ENCODE measurements around the gene THAP4.

The THAP4 gene

DNA sequence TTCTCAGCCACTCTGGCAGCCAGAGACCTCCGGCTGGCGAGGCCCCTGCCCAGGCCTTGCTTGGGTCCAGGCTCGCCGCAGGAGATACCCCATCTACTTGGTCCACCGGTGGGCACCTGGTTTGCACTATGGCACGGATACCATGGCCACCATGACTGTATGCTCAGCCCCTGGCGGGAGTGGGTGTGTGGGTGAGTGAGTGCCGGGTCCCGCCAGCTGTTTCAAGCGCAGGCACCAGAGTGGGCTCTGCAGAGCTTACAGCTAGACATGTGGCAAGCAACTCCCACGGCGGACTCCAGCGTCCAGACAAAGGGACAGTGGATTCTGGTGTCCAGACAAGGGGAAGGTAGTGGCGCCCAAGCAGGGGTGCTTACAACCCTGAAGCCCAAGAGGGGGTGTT lies 2.0 kb upstream of the THAP4 start:
- no peak for DNase-seq (ENCODE audit: low spot score)

GRCh38 chr2:241637795-241638660 lies 1.1 kb upstream of the THAP4 start:
- no peak for DNase-seq (ENCODE audit: low spot score)

DNA sequence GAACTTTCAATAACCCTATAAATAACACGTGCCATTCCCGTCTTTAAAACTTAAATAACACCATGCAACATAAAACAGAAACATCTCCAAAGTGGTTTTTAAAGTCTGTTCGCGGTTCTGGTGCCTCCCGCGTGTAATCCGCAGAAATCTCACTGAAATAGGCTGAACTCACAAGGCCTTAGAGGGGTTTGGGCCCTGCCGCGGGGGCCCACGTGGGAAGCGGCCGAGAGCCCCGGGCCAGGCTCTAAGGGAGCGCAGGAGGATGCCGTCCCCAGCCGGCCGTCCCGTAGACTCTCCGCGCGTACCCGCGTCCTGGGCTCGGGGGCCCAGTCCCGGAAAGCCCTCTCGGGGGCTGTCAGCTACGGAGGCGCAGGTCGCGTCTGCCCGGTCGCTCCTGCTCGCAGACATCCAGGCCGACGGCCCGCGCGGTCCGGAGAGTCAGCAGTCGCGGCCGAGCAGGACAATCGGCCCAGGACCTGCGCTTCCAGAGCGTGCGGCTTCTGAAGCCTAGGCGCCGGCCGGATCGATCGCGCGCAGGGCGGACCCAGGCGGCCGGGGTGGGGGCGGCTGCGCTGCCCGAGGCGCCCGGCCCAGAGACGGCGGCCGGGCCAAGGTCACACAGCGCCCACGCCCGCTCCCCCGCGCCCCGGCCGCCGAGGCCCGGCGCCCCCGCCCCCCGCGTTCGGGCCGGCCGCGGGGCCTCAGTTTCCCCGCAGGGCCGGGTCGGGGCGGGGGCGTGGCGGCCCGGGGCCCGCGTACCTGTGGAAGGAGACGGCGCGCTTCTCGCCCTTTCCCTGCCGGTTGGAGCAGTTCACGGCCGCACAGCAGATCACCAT lies 558 bp downstream of the THAP4 start:
- DNase-seq (ENCODE audit: low spot score): no peak

DNA sequence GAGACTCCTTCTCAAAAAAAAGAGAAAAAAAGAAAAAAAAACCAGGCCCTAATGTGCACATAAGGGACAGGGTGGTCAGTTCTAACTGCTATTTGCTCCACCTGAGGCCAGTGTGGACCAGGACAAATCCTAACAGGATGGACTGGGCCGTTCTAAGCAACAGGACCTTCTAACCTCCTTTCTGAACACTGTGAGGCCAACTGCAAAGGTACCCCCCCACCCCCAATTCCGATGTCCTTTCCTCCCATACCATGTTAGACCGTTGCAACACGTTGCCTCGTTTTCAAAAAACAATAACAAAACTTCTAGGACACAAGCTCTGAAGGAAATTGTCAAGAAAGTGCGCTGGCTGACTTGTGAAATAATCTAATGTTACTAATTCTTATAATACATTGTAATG lies 1.2 kb downstream of the THAP4 start:
- no peak for DNase-seq (ENCODE audit: low spot score)

DNA sequence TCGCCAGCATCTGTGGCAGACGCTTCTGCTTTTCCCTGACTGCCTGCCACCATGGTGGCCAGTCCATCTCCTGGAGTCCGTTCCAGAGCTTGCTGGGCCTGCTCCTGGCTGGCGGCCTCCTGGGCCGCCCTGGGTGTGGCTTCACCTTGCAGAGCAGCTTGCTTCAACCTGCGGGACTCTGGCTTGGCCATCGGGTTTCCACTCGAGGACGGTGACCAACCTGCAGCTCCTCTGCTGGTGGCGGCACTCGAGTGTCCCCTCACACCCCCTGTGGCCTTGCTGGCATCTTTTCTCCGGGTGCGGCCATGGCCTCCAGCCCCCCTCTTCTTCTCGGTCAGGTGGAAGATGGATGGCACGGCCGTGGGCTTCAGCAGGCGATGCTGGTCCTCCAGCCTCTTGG lies 3.4 kb downstream of the THAP4 start:
- no peak for DNase-seq (ENCODE audit: low spot score)

- DNase-seq (ENCODE audit: low spot score): peak; percentile 47
Measured at GRCh38 chr2:241632478-241633325, 4.3 kb downstream of the THAP4 start.

DNA sequence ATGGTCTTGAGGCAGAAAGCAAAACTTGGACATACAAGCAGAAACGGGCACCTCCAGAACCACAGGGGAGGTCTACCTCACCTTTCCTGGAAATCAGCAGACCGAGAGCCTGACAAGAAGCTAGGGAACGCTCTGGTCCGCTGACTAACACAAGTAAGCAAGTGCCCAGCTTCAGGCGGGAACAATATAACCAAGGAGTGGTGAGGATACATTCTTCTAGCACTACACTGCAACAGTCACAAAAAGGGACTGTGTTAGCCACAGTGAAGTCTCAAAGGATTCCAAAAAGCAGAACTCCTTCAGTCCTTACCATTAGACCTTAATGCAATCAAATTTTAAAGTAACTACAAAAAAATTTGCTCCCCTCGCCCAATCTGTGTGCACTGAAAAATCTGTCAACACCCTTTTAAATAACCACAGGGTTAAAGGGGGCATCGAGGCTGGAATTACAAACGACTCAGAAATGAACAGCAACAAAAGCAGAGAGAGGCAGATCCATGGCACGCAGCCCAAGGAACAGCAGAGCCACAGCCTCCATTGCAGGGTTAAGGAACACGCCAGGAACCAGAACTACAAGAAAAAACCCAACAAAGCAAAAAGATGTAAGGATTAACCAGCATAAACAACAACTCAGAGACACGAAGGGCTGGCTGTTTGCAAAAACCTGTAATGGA lies 7.1 kb downstream of the THAP4 start:
- no peak for DNase-seq (ENCODE audit: low spot score)

DNA sequence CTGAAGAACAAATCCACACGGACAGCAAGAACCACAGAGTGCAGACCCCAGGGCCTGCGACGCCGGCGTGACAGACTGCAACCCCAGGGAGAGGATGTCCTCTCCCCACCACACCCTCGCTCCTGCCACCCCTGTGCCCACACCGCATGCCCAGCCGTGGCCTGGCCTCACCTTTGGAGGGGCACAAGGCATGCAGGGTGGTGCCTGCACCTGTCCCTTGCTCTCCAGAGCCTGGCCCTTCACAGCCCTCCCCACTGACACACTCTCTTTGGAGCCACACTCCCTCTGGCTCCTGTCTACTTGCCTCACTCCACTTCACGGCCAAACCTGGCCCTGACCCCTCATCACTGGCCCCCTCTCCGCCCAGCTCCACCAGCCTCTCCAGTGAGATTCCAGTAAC lies 9.3 kb downstream of the THAP4 start:
- DNase-seq (ENCODE audit: low spot score): no peak

DNA sequence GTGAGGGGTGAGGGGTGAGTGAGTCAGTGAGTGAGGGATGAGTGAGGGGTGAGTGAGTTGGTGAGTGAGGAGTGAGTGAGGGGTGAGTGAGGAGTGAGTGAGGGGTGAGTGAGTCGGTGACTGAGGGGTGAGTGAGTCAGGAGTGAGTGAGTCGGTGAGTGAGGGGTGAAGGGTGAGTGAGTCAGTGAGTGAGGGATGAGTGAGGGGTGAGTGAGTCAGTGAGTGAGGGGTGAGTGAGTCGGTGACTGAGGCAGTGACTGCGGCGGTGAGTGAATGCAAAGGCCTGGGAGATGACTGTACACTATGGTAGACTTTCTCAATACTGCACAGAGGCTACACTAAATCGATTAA lies 16.6 kb downstream of the THAP4 start:
- no peak for DNase-seq (ENCODE audit: low spot score)

- no peak for DNase-seq (ENCODE audit: low spot score)
Measured at GRCh38 chr2:241619597-241620418, 17.1 kb downstream of the THAP4 start.

DNA sequence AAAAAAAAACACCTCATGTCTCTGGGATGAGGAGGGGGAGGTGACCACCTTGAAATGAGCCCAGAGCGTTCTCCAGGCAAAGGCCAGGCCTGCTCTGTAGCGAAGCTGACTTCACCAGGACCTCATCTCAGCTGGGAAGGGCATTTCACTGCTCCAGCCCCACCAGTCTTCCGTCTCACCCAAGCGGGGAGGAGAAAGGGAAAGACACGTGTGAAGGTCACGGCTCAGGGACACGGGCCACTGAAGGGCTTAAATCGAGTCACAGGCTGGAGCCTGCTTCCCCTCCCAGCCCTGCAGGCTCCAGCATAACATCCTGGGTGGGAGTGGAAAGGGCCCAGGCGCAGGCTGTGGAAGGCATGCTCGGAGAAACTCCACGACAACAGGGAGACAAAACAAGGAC lies 18.1 kb downstream of the THAP4 start:
- no peak for DNase-seq (ENCODE audit: low spot score)

DNA sequence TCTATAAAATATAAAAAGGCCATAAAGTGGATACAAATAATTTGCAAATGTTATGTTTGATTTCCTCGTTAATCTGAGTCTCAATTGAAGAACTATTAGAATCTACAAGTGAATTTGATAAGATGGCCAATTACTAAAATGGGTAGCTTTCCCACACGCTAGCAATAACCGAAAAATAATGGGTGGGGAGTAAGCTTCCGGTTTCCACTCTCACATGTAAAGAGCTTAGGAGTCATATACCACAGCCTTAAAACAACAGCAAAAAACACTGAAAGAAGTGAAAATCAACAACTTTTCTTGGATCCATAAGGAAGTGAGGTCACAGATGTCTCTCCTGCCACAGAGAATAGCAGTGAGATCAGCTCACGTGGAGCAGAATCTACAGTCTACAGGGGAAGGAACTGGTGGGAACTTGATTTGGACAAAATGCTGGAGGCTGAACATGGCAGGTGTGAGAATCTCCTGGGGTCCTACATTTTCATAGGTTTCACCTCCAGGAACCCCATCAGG lies 18.6 kb downstream of the THAP4 start:
- no peak for DNase-seq (ENCODE audit: low spot score)

DNA sequence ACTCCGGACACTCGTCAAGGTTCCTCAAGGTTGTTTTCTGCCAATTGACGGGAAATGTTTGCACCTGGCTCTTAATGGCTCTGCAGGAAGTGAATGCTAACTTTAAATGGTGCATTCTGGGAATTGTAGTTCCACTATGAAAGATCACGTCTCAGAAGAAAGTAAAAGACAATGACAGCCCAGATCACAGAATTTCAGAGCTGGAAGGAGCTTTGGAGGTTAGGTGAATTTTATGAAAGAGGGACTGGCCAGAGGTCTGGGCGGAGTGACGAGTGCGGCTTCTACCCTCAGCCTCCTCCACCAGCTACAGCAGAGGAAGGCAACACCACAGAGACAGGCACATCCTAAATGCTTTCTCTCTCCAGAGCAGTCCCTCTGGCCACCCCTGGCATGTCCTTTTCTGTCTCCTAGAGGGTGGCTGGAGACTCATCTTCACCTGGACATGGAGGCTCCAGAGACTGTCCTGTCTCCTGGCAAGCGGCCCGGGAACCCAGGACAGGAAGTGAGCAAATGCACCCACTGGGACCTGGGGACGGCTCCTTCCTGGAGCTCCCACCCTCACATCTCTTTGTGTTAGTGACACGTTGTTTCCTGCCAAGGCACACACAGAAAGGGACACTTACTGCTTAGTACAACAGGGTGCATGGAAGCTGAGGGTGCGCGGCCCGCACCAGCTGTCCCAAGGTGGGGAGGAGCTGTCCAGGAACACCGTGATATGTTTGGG lies 19.4 kb downstream of the THAP4 start:
- no peak for DNase-seq (ENCODE audit: low spot score)

DNA sequence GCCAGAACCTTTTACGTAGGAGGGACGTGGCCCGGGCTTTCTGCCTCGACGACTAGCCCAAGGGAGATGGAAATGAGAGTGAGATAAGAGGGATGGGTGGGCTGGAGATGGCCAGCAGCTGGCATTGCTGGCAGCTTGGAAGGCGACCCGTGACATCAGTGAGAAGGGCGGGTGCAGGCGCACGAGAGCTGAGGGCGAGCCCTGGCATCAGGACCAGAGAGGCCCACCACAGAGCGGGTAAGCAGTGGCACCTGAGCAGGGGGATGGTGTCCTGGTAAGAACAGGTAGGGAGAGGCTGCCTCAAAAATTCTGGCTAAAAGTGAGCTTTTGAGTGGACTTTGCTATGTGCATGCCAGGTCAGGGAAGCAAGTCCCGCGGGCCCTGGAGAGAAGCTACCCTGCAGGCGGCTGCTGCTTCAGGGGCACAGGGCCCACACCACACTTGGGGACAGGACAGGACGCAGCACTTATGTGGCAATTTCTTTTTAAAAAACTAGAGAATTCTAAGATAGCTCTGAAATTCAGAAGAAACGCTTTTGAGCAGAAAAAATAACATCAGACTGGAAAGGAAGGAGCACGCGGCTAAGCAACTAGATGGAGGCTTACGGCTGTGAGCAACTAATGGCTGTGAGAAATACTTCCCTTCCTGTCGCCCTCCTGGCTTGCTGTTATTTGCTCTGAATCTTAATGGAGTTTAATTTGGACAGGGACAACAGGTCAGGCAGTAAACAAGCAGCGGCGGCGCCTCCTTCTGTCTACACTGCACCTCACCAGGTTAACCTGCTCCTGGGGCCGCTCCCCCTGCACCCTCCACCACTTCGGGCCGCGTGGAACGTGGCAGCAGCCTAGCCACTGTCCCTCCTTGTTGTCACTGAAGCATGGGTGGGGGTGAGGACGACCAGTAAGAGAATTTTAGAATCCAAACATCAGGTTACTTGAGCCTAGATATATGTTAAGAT lies 20.5 kb downstream of the THAP4 start:
- DNase-seq (ENCODE audit: low spot score): no peak

DNA sequence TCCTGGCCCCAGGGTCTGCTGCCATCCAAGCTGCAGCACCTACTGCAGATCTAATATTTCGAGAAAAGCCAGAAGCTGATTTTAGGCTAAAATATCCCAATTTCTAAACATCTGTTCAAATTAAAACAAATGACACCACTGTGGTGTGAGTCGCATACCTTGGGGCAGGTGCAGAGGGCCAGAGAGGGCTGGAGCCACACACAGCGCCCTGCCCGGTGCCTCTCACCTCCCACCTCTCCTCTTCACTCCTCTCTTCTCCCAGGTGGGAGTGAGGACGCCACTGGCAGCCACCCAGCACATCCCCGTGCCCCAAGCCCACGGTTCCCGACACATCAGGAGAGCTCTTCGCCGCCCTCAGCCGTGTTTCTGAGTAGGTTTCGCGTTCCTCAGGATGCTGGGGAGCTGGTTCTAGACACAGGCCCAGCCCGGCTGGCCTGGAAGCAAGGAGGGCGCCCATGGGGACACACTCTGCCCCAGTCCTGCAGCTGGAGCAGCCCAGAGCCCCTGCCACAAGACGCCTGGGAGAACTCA lies 21.4 kb downstream of the THAP4 start:
- no peak for DNase-seq (ENCODE audit: low spot score)

DNA sequence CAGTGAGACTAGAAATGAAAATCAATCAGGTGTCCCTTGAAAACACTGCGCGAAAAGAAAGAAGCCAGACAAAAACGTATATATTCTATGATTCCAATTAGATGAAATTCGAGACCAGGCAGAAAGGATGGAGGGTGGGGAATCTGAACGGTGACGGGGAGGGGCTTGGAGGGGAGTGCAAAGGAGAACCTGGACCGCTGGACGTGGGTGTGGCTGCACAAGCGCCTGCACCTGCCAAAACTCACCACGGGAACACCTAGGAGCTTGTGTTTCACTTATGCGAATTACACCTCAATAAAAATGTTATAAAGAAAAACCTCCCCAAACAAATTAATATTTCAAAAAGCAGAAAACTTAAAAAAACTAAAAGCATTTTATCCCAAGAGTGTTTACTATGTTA lies 21.9 kb downstream of the THAP4 start:
- no peak for DNase-seq (ENCODE audit: low spot score)

DNA sequence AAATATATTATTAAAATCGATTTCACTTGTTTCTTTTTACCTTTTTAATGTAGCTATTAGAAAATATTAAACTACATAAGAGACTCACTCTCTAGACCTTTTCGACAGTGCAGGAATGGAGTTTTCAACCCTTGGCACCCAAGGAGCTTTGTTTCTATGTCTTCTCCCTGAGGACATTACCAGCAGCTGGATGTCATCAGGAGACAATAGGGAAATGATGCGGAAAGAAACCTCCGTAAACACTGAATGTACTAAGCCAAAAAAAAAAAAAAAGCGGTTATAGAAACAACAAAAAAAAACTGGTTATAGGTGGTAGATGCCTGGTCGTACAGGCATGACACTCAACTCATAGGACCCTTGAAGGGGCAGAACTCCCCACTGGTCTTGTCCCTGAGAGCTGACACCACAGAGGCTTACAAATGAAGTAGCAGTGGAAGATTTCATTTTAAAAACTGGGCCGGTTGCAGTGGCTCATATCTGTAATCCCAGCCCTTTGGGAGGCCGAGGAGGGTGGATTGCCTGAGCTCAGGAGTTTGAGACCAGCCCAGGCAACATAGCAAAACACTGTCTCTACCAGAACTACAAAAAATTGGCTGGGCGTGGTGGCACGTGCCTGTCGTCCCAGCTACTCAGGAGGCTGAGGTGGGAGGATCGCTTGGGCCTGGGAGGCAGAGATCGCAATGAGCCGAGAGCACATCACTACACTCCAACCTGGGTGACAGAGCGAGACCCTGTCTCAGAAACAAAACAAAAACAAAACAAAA lies 23.8 kb downstream of the THAP4 start:
- DNase-seq (ENCODE audit: low spot score): no peak

Measured in putamen (tissue), 1 donor.